Measurements from ENCODE around the gene CRTAC1.

The CRTAC1 gene

GRCh38 chr10:97920865-97921264, 109.6 kb downstream of the CRTAC1 start:
- no peak for DNase-seq

DNA sequence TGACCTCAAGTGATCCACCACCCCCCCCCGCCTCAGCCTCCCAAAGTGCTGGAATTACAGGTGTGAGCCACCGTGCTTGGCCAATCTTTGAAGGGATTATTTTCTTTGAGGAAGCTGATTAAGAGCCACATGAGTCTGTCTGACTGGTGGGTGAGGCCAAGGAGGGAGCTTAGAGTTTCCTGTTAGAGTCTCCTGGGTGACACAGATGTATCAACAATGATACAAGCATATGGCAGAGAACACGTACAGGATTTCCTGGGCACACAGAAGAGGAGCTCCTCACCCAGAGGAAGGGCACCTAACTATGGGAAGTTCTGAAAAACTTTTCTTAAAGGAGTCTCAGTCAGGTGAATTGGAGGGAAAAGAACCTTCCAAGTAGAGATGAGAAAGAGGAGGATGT, 111.4 kb downstream of the CRTAC1 start:
- DNase-seq: no peak

GRCh38 chr10:97916586-97916985, 113.8 kb downstream of the CRTAC1 start:
- no peak for DNase-seq

GRCh38 chr10:97915346-97916131, 114.9 kb downstream of the CRTAC1 start:
- peak; percentile 77 for DNase-seq

DNA sequence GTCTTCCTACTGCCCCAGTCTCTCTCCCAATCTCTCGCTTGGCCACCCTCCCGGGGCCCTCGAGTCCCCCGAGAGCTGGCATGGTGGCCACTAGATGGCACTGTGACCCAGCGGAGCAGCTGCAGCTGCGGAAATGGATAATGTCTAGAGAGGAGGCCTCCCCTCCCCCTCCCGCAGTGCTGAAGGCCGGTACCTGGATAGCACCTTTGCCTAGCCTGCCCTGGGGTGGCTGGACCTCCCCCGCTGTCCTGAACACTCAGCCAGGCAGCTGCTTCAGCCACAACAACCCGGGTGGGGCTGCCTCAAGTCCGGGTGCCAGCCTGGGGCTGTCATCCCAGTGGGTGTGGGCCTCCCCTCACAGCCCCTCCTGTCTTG, 115.6 kb downstream of the CRTAC1 start:
- DNase-seq: no peak

DNA sequence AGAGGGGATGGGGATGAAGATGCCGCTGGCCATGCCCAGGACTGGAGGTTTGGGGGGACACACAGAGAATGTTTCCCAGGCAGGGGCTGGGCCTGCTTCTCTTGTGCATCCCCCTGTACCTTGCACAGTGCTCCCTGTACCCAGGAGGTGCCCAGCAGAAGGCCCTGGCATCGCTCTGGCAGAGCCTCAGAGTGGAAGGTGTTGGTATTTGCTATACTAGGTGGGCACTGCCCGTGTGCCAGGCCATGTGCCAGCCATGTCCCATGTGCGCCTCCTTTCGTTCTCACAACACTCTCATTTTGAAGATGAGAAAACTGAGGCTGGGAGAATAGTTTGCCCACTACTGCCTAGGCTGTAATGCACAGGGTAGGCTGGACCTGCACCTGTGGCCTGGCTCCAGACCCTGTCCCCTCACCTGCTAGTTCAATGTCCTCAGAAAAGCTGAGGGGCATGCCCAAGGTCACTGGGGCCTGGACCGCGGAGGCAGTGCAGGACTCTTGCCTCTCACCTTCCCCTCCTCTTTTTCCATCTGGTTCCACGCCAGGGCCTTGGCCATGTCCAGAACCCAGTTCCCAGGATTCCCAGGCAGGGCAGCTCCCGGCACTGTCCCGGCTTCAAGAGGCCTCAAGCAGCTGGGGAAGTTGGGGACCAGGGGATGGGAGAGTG, 116.1 kb downstream of the CRTAC1 start:
- no peak for DNase-seq

DNA sequence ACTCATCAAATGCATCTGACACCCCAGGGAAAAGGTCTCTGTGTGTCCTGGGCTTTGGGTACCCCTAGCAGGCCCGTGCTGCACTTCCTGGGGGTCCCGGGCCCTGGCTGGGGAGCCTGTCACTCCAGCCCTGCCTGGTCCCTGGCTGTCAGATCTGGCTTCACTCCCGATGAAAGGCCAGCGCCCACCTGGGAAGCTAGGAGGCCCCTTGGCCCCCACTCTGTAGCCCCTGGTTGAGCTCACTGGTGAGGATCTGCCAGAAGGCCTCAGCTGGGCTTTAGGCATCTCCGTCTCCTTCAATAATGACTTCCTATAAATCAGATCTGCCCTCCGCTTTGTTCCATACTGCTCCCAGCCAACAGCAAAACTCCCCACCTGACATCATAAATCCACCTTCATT, 116.8 kb downstream of the CRTAC1 start:
- DNase-seq: no peak

DNA sequence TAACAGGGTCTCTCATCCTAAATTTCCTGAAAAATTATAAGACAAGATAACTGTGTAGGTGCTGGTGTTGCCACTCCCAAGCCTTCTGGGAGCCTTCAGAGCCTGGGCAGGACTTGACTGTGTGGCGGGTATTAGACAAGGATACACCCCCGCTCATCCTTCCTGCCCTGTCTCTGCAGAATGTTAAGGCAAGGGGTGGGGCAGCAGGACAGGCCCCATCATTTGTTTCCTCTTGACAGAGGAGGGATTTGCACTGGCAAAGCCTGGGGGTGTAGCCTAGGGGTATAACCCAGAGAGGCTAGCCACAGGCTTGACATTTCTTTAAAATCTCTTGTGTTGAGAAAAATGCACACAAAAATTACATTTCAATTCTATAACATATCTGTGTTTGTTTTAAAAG, 117.2 kb downstream of the CRTAC1 start:
- no peak for DNase-seq

- no peak for DNase-seq
Measured at GRCh38 chr10:97911217-97911616, 119.2 kb downstream of the CRTAC1 start.

- DNase-seq: no peak
Measured at GRCh38 chr10:97910661-97911060, 119.8 kb downstream of the CRTAC1 start.

DNA sequence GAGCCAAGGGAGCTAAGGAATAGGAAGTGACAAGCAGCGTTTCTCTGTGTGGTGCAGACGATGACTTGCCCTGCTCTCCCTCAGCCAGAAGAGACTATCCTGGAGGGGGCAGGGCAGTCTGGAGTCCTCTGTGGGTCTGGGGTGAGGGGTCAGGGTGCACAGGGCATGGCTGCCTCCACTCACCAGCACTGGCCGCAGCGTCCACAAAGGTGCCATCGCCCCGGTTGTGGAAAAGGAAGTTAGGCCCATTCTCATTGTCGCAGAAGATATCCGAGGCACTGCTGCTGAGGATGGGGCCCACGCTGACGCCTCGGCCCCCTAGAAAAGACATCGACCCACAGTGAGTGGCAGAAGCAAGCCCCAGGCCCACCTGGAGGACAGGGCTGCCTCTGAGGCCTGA, 122.6 kb downstream of the CRTAC1 start:
- DNase-seq: no peak

DNA sequence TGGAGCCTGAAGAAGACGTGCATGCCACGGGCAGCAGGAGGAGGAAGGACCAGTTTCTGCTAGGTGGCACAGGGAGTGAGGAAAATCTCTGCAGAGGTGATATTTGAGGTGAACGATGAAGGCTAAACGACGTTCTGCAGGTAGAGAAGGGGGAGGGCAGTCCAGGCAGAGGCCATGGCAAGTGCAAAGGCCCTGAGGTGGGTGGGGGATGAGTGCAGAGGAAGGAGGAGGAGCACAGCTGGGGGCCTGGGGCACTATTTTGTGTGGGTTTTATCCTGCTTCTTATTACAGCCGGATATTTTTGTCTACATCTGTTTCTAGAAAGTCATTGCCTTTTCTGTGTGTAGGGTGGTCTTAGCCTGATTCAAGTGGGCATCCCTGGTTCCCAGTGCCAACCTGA, 123.2 kb downstream of the CRTAC1 start:
- no peak for DNase-seq

DNA sequence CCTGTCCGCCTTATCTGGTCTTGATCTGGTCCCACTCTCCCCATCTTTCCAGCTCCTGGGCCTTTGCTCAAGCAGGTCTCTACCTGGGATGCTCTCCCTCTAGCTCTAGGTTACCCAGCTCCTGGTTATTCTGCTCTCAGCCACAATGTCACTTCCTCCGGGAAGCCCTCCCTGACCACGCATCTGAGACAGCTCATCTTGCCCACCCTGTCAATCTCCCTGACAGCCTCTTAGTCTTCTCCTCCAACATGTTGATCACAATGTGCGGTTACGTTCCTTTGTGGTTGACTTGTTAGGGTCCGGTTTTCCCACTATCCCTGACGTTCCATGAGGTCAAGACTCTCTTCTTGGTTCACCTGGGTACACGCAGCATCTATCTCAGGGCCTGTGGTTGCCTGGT, 125.1 kb downstream of the CRTAC1 start:
- DNase-seq: no peak

DNA sequence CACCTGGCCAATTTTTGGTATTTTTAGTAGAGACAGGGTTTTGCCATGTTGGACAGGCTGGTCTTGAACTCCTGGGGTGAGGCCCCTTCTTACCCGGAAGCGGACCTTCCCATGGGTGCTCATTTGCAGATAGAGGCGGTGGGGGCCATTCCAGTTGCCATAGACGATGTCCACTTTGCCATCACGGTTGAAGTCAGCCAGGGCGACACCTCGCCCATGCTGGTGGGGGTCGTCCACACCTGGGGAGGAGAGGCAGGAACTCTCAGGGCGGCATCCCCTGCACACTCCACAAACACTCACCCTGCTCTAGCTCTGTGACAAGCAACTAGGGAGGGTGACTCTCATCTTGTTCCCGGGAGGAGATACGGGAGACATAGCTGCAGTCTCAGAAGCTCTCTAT, 125.8 kb downstream of the CRTAC1 start:
- DNase-seq: no peak

GRCh38 chr10:97904018-97904381, 126.4 kb downstream of the CRTAC1 start:
- no peak for DNase-seq

- peak; percentile 73 for DNase-seq
Measured at GRCh38 chr10:97903128-97904017, 127.0 kb downstream of the CRTAC1 start.

DNA sequence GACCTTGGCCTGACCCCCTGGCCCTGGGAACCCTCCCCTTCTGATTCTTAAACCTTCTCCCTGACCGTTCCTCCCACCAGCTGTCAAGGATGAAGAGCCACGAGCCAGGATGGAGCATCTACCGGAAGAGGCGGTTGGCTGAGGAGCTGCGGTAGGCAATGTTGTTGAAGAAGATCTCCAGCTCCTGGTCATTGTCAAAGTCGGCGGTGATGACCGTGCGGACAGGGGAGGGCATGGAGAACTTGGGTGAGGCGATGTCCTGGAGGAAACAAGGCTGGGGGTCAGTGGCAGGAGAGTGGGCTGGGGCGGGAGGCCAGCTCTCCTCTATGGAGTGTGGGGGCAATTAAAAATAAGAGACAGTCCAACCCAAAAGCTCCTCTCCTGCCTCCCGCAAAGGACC, 129.0 kb downstream of the CRTAC1 start:
- no peak for DNase-seq

DNA sequence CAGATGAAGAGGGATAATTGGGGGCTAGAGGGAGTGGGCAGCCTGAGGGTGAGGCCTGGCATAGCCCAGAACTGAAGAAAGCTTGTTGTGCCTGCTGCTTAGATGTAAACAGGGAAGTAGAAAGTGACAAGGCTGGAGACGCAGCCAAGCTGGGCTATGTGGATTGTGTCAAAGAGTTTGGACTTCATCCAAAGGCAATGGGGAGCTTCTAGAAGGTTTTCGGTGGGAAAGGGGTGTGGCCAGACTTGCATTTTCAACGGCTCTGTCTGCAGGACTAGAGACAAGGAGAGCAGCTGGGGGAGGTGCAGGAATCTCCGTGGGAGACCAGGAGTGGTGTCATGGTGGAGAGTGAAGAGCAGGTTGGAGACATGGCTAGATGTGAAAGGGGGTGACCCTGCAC, 132.0 kb downstream of the CRTAC1 start:
- no peak for DNase-seq

DNA sequence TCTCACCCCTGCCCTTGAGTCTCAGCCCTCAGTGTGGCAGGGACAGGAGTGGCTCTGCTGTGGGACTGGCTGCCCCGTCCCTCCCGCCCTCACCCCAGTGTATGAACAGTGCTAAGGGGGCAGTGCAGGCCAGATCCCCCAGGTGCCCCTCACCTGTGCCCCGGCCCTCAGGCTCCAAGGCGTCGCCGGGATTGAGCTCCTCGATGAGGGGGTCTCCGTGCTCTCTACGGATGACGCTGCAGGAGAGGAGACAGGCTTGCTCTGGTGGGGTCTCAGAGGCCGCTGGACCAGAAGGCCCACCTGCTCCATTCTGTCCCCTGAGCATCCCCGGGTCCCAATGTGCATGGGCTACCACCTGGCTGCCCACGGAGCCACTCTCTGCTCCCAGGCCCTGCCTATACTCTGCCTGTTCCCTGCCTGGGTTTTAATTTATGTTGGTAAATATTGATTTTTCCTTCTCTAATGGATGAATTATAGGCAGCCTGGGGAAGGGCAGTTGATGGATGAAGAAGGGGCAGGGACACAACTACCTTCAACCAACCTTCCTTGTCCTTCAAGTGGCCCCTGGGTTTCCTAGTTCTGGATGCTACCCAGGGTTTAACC, 133.6 kb downstream of the CRTAC1 start:
- DNase-seq: no peak

DNA sequence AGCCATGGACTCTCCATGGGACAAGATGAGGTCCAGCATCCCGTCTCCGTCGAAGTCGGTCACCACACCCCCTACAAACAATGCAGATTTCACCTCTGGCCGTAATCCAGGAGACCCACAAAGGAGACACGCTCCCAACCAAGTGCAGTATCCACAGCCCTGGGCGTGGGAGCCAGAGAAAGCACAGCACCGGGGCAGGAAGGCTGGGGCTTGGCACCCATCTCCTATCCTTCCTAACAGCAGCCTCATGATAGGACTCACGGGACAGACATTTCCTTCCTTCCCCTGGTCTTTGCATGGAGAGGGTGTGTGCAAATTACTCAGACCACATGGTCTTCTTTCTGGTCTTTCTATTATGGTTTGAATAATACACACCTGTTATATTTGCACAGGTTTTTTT, 134.5 kb downstream of the CRTAC1 start:
- no peak for DNase-seq

DNA sequence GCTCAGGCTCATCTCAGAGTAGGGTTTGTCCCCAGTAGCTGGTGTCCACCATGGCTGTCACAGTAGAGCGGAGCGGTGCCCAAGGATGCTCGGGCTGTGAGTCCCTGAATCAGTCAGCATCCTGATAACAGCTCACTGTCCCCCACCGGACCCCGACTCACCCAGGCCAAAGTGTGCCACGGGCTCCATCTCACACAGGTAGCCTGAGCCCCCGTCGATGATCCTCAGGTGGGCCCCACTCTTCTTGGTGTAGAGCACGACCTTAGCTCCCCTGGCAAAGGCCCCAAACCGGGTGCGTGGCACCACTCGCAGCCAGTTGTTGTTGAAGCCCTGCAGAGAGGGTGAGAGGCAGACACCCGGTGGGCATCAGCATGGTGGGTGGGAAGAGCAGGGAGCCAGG, 135.3 kb downstream of the CRTAC1 start:
- DNase-seq: no peak

- DNase-seq: no peak
Measured at GRCh38 chr10:97894092-97894491, 136.3 kb downstream of the CRTAC1 start.

- DNase-seq: no peak
Measured at GRCh38 chr10:97892939-97893338, 137.5 kb downstream of the CRTAC1 start.
